ENCODE data around the gene MVP.
"Not testable (repeated sequence)": the region's sequence is repeated elsewhere in the genome, so short reads cannot be mapped to it uniquely, and the experiment has no call there.

MVP gene

DNA sequence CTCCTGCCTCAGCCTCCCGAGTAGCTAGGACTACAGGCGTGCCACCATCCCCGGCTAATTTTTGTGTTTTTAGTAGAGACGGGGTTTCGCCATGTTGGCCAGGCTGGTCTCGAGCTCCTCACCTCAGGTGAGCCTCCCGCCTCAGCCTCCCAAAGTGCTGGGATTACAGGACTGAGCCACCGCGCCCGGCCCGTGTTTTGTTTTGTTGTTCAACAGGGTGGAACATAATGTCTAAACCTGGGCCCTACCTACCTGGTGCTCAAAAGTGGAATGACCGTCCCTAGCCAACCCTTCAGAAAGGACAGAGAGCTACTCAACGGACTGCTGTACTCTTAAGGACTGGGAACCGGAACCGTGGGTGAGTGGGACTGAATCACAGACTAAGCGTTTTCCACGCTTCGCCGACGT lies 30.5 kb upstream of the MVP start:
- Histone ChIP-seq H3K4me3 (ENCODE audit: severe bottlenecking) (peak overlapping the region; percentile 66), H3K9me3 (ENCODE audit: severe bottlenecking) (no peaks in the 10 kb centered on the region), H3K36me3 (ENCODE audit: low read depth) (peaks cover 13% of the 10 kb centered on the region; the same call in 1 of the 2 replicates), H3K4me1 (ENCODE audit: insufficient read depth, poor library complexity, severe bottlenecking) (peaks cover 3% of the 10 kb centered on the region), H3K27ac (ENCODE audit: poor library complexity, severe bottlenecking) (peak overlapping the region; percentile 44), H3K27me3 (ENCODE audit: insufficient read depth, poor library complexity, severe bottlenecking) (no peaks in the 10 kb centered on the region)
- no peak for TF ChIP-seq CTCF (IDR thresholded peaks at IDR 0.05; ENCODE audit: poor library complexity, severe bottlenecking)
- DNase-seq (ENCODE audit: low spot score) (no peak), ATAC-seq (ENCODE audit: low read depth) (no peak)

DNA sequence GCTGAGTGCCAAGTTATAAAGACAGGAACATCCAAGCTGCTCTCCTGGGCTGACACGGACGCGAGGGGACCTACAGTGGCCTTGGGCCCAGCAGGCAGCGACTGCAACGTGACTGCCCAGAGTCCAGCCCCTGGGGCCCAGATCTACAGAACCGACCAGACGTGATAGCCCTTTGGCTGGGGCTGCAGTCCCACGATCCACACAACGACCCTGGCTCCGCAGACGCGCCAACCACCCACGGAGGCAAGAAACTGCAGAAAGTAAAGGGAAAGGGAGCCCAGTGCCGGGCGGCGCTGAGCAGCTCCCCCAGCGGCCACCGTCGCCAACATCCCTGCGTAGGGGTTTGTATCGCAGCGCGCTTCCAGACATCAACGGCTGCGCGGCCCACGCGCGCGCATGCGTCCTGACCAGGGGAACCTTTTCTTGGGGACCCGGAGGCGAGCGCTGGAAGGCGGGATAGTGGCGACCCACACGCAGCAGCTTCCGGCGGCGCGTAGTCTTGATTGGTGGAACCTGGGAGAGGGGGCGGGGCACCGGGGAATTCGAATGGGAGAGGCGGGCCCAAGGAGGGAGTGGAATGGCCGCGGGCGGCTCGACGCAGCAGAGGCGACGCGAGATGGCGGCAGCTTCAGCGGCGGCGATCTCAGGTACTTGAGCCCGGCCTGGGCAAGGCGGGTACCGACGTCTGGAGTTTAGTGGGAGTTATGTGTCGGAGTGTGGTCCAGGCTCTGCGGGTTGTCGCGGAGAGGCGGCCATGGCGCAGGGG lies 29.9 kb upstream of the MVP start, which contains the start of gene KIF22:
KIF22 (plus strand) TSS at position 569 of the 766 bp plus-strand sequence; CDS start at position 578, 9 bp downstream.
- Histone ChIP-seq H3K36me3 (ENCODE audit: low read depth) (peaks cover 19% of the 10 kb centered on the region), H3K27me3 (ENCODE audit: insufficient read depth, poor library complexity, severe bottlenecking) (no peaks in the 10 kb centered on the region), H3K4me3 (ENCODE audit: severe bottlenecking) (peak within 1 kb of the TSS; percentile 66), H3K9me3 (ENCODE audit: severe bottlenecking) (no peaks in the 10 kb centered on the region), H3K4me1 (ENCODE audit: insufficient read depth, poor library complexity, severe bottlenecking) (peaks cover 3% of the 10 kb centered on the region), H3K27ac (ENCODE audit: poor library complexity, severe bottlenecking) (peak within 1 kb of the TSS; percentile 44)
- TF ChIP-seq CTCF (IDR thresholded peaks at IDR 0.05; ENCODE audit: poor library complexity, severe bottlenecking) = peak; percentile 82
- DNase-seq (ENCODE audit: low spot score) = peak; percentile 99
- ATAC-seq (ENCODE audit: low read depth) = peak; percentile 97

GRCh38 chr16:29790949-29791844 lies 29.1 kb upstream of the MVP start:
- H3K36me3 ChIP-seq (ENCODE audit: low read depth) = peaks cover 23% of the 10 kb centered on the region
- ATAC-seq (ENCODE audit: low read depth) = peak; percentile 24

DNA sequence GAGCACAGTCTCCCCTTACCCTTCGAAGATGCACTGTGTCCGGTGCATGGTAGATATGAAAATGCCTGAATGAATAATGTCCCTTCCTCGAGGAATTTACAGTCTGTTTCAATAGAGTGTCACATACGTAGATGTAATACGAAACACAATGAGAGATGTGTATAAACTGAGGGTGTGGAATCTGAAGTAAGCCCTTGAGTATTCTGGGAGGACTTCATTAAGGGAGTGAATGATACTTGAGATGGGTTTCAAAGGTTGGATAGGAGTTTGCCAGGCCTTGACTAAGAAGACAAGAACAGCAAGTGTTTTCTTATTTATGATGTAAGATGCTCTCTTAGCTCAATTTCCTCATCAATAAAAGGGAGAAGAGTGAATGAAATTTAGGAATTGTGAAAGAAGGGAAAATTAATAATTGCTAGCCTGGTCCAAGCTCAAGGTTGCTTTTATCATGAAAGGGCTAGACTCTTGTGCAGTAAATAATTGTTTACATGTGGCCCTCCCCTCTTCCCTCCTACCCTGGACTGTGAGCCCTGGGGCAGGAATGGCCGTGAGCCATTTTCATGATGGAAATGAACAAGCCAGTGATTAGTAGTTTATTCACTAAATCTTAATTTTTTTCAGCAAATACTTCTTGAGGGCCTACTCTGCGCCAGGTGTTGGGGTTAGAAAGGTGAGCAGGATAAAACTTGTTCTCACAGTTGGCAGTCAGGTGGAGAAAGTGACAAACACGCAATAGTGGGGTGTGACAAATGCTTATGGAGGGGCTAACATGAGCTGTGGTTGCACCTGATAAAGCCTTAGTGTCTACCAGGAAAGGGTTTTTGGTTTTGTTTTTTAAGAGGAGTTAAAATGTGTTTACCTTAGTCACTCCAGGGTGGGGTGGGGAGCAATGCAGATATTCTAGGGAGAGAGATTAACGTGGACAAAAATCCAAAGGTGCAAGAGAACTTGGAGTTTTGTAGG lies 28.1 kb upstream of the MVP start:
- H3K4me1 ChIP-seq (ENCODE audit: insufficient read depth, poor library complexity, severe bottlenecking) = peaks cover 3% of the 10 kb centered on the region
- TF ChIP-seq CTCF (IDR thresholded peaks at IDR 0.05; ENCODE audit: poor library complexity, severe bottlenecking) = no peak
- ATAC-seq (ENCODE audit: low read depth) = no peak
- H3K27ac ChIP-seq (ENCODE audit: poor library complexity, severe bottlenecking) = peak overlapping the region; percentile 44
- H3K27me3 ChIP-seq (ENCODE audit: insufficient read depth, poor library complexity, severe bottlenecking) = no peaks in the 10 kb centered on the region
- H3K36me3 ChIP-seq (ENCODE audit: low read depth) = peaks cover 30% of the 10 kb centered on the region
- H3K9me3 ChIP-seq (ENCODE audit: severe bottlenecking) = no peaks in the 10 kb centered on the region
- peak overlapping the region; percentile 66 for H3K4me3 ChIP-seq (ENCODE audit: severe bottlenecking)
- DNase-seq (ENCODE audit: low spot score) = no peak

More at GRCh38 chr16:29790949-29791844, 29.1 kb upstream of the MVP start:
- TF ChIP-seq CTCF (IDR thresholded peaks at IDR 0.05; ENCODE audit: poor library complexity, severe bottlenecking) = no peak
- no peak for DNase-seq (ENCODE audit: low spot score)
- H3K27me3 ChIP-seq (ENCODE audit: insufficient read depth, poor library complexity, severe bottlenecking) = no peaks in the 10 kb centered on the region
- no peaks in the 10 kb centered on the region for H3K9me3 ChIP-seq (ENCODE audit: severe bottlenecking)
- peak overlapping the region; percentile 66 for H3K4me3 ChIP-seq (ENCODE audit: severe bottlenecking)
- H3K4me1 ChIP-seq (ENCODE audit: insufficient read depth, poor library complexity, severe bottlenecking) = peaks cover 3% of the 10 kb centered on the region
- peak overlapping the region; percentile 44 for H3K27ac ChIP-seq (ENCODE audit: poor library complexity, severe bottlenecking)

DNA sequence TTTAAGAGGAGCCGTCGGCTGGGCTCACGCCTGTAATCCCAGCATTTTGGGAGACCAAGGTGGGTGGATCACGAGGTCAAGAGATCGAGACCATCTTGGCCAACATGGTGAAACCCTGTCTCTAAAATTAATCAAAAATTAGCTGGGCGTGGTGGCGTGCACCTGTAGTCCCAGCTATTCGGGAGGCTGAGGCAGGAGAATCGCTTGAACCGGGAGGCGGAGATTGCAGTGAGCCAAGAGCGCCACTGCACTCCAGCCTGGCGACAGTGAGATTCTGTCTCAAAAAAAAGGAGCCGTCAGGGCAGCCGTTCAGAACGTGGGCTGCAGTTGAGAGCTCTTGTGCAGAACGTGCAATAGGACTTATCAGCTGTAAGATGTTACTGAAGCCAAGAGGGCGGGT lies 27.1 kb upstream of the MVP start:
- H3K27me3 ChIP-seq (ENCODE audit: insufficient read depth, poor library complexity, severe bottlenecking); H3K4me1 ChIP-seq (ENCODE audit: insufficient read depth, poor library complexity, severe bottlenecking); H3K4me3 ChIP-seq (ENCODE audit: severe bottlenecking); ATAC-seq (ENCODE audit: low read depth); DNase-seq (ENCODE audit: low spot score); H3K27ac ChIP-seq (ENCODE audit: poor library complexity, severe bottlenecking); H3K9me3 ChIP-seq (ENCODE audit: severe bottlenecking): not testable (repeated sequence)
- H3K36me3 ChIP-seq (ENCODE audit: low read depth) = peaks cover 40% of the 10 kb centered on the region
